Ovary (tissue), 9 donors: ENCODE results near the gene LMX1B. TPM values are rescaled to one million over a fixed set of nuclear protein-coding genes. Genes with fewer than 3 reads are reported as not detected.
A peak's percentile ranks its signal among the peaks of the same experiment; 100 is the strongest.

ENCODE experiments used
- DNase-seq, 5 donors: peaks; one replicate each; pipeline ENCODE4 v3.0.0-alpha.2; 2019 to 2020
- H3K27ac ChIP-seq, 2 donors: fragments of 200-600 bp; one replicate each; pipeline versions ENCODE4 v1.5.1 to v1.8.0; 2019 to 2022
- H3K27me3 ChIP-seq: fragments of 200-600 bp; one replicate; pipeline ENCODE4 v1.8.0; 2022
- H3K36me3 ChIP-seq: fragments of 200-600 bp; sonication (generic); one replicate; pipeline ENCODE4 v1.5.1; 2019
- H3K4me1 ChIP-seq: one replicate; pipeline ENCODE4 v1.8.1; 2013; ENCODE audit warnings: mild to moderate bottlenecking, moderate library complexity; ENCODE audit not compliant: insufficient read depth
- H3K4me3 ChIP-seq: fragments of 200-600 bp; sonication (generic); one replicate; pipeline ENCODE4 v1.5.1; 2017
- H3K9me3 ChIP-seq, 2 donors: fragments of 200-600 bp in 1 of 2; sonication (generic) in 1 of 2; one replicate each; pipeline versions ENCODE4 v1.5.1 to v1.8.1; 2013 to 2019; ENCODE audit warnings: mild to moderate bottlenecking in 1 of 2, moderate library complexity in 1 of 2
- EP300 ChIP-seq: sonication (generic); formaldehyde crosslinking; IDR thresholded peaks from one replicate; pipeline ENCODE4 v1.6.1; 2017; ENCODE audit warnings: antibody characterized with exemption
- POLR2A ChIP-seq: fragments of 450-650 bp; IDR thresholded peaks from one replicate; pipeline ENCODE4 v1.6.1; 2017; ENCODE audit warnings: antibody characterized with exemption, mild to moderate bottlenecking, moderate library complexity
- WGBS, 3 donors: extraction: QIAGEN DNeasy Blood & Tissue Kit in 1 of 3; methylation state at CpG; one replicate each; pipeline versions ENCODE4 v1.1.5 to v1.1.7; 2013 to 2017; 5-methylcytosine and 5-hydroxymethylcytosine counted together
- intact Hi-C, 4 donors: fragments of 100-400 bp; cut with DNase I; formaldehyde crosslinking; loops; one replicate each; pipeline versions ENCODE4 v1.11.0 to v1.15.1; 2022 to 2023
- polyA plus RNA-seq, 2 donors: library from polyadenylated mRNA; stranded (reverse); fragments of 200-250 nt in 1 of 2; fragments of 350-450 nt in 1 of 2; fragmentation: Illumina TruSeq in 1 of 2; extraction: RNeasy Lipid Tissue Mini Kit (QIAGEN cat#74804) in 1 of 2; gene quantifications; one replicate each; pipeline ENCODE4 v1.2.3, GENCODE V29; 2013 to 2014
- total RNA-seq, 7 donors: library from RNA; depleted of rRNA in 2 of 7; stranded (reverse); fragments of >200 nt in 2 of 7; fragmentation: NEBNext Ultra II Directional in 3 of 7; extraction: Animal tissue kit (Norgen Biotek cat#: 25700) in 3 of 7; gene quantifications; one replicate each; pipeline versions ENCODE4 v1.1.0 to v1.2.4, GENCODE V29; 2016 to 2023
- TF ChIP-seq, protein P1 (sequence below), 3 donors: fragments of 450-650 bp in 2 of 3; fragments of 200-600 bp in 1 of 3; IDR thresholded peaks; one replicate each; pipeline versions ENCODE4 v1.5.1 to v1.8.0; 2016 to 2022; ENCODE audit warnings: antibody characterized with exemption in 3 of 3, mild to moderate bottlenecking in 1 of 3
- donor health status: DM: no; HTN: no; CAD: no; lungs with moderate emphysema.
- donor health status: DM: no; HTN: no; CAD: no.
- donor health status: Bipolar disorder and iron deficiency.
- donor health status: DM: yes; HTN: yes; CAD: no.
- donor health status: DM: no; HTN: no; CAD: no.
- donor health status: DM: yes; HTN: yes; CAD: no.

LMX1B gene
- total and polyA plus RNA-seq, 9 donors: 0.08 to 0.20 TPM; not detected in 7

GRCh38 chr9:126664900-126665643 is 51.3 kb downstream of the LMX1B start:
- no peak overlapping the region for H3K27ac ChIP-seq
- H3K4me3 ChIP-seq: no peak overlapping the region
- H3K36me3 ChIP-seq: no peaks in the 10 kb centered on the region
- no peaks in the 10 kb centered on the region for H3K9me3 ChIP-seq
- peaks cover 8% of the 10 kb centered on the region for H3K4me1 ChIP-seq
- intact Hi-C loops: no loop called here
- no peaks in the 10 kb centered on the region for H3K27me3 ChIP-seq
- DNase-seq: peak in 1 of 5 donors; percentile 43
- WGBS, 3 donors: 5 to 8% (median 6%) methylated on average over 23 to 25 of the region's 25 CpGs
- TF ChIP-seq, protein P1, sequence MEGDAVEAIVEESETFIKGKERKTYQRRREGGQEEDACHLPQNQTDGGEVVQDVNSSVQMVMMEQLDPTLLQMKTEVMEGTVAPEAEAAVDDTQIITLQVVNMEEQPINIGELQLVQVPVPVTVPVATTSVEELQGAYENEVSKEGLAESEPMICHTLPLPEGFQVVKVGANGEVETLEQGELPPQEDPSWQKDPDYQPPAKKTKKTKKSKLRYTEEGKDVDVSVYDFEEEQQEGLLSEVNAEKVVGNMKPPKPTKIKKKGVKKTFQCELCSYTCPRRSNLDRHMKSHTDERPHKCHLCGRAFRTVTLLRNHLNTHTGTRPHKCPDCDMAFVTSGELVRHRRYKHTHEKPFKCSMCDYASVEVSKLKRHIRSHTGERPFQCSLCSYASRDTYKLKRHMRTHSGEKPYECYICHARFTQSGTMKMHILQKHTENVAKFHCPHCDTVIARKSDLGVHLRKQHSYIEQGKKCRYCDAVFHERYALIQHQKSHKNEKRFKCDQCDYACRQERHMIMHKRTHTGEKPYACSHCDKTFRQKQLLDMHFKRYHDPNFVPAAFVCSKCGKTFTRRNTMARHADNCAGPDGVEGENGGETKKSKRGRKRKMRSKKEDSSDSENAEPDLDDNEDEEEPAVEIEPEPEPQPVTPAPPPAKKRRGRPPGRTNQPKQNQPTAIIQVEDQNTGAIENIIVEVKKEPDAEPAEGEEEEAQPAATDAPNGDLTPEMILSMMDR (IDR thresholded peaks at IDR 0.05): no peak
- no peak for TF ChIP-seq POLR2A
- TF ChIP-seq EP300: no peak

DNA sequence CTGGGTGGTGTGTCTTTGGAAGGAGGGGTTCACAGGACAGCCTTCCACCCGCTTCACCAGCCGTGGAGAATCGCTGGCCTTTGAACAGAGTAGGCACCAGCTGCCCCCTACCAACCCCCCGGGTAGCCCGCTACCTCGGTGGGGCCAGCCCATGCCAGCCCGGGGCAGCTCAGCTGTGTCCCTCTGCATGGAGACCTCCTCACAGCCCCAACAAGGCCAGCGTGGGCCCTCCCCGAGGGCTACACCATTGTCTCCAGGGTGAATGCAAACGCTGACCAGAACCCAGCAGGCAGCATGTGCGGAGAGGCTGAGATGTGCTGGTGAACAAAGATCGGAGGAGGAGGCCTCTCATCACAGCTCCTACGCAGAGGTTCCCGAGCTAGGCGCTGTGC is 51.9 kb downstream of the LMX1B start:
- H3K27ac ChIP-seq: no peak overlapping the region
- peaks cover 8% of the 10 kb centered on the region for H3K4me1 ChIP-seq
- intact Hi-C loops: no loop called here
- no peaks in the 10 kb centered on the region for H3K36me3 ChIP-seq
- no peaks in the 10 kb centered on the region for H3K27me3 ChIP-seq
- 55 to 71% (median 61%) methylated on average over 13 to 15 of the region's 15 CpGs for WGBS, 3 donors
- TF ChIP-seq POLR2A (no peak), EP300 (no peak)
- TF ChIP-seq, protein P1 (IDR thresholded peaks at IDR 0.05): no peak
- DNase-seq: no peak
- H3K9me3 ChIP-seq: no peaks in the 10 kb centered on the region
- H3K4me3 ChIP-seq: no peak overlapping the region

DNA sequence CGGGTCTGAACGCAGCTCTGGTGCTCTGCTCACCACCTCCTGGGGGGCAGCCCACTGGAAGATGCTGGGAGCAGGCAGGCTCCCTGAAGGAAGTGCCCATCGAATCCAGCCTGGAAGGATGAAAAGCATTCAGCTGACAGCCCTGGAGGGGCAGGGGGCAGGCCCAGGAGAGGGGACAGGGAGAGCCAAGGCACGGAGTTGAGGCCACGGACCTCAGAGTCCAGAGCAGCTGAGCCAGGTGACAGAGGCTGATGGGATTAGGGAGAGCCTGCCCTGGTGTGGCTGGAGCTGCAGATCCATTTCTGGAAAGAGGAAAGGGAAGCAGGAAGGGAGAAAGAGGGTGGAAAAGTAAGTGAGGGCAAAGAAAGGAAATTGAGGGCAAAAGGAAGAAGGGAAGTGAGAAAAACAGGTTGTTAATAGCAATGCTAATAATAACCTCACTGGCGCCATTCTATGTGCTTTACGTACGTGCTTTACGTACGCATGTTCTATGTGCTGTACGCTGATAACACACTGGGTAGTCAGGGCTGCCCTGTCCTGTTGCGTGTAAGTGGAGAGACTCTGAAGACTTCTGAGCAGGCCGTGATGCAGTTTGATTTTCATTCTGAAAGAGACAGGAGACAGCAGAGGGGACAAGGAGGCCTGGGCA is 52.6 kb downstream of the LMX1B start:
- Histone ChIP-seq H3K36me3 (no peaks in the 10 kb centered on the region), H3K9me3 (no peaks in the 10 kb centered on the region), H3K27me3 (no peaks in the 10 kb centered on the region), H3K4me3 (no peak overlapping the region), H3K4me1 (peaks cover 8% of the 10 kb centered on the region), H3K27ac (no peak overlapping the region)
- TF ChIP-seq, protein P1 (IDR thresholded peaks at IDR 0.05): no peak
- TF ChIP-seq POLR2A (no peak), EP300 (no peak)
- intact Hi-C loops: no loop called here
- no peak for DNase-seq
- WGBS, 3 donors: 88 to 90% (median 90%) methylated on average over 13 of the region's 13 CpGs

DNA sequence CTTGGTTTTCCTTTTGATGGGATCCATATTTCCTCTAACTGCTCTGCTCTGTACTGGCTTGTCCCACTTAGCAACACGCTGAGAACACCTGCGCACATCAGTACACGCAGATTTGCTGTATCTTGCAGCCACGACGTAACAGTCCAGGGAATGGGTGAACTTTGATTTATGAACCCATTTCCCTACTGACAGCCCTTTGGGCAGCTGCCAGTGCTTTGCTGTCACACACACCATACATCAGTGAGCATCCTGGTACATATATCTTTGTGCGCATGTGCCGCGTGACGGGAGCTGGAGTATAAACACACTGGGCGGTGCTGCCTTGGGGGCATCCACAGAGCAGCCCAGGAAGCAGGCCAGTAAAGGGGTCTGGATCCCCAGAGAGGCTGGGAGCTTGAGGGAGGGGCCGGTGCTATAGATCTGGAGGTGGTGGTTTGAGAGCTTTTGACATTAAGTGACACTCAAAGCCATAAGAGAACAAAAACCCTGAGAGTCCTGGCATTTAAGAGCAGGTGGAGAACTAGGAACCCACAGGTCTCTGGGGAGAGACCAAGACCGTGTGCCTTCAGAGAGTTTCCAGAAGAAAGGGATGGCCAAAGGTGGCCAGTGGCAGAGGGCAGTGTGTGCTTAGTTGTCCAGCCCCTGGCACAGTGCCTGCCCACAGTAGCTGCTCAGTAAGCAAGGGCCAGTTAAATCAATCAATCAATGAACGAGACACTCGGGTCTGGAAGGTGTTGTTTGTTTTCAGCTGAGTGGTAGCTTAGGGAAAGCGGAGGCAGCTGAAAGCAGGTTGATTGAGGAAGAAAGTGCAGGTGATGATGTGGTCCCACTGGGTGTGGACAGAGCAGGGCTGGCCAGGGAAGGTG is 53.7 kb downstream of the LMX1B start:
- WGBS, 3 donors: 84 to 86% (median 85%) methylated on average over 15 of the region's 15 CpGs
- TF ChIP-seq EP300 (no peak), POLR2A (no peak)
- TF ChIP-seq, protein P1 (IDR thresholded peaks at IDR 0.05): no peak
- intact Hi-C loops: no loop called here
- Histone ChIP-seq H3K4me3 (no peak overlapping the region), H3K9me3 (no peaks in the 10 kb centered on the region), H3K27me3 (no peaks in the 10 kb centered on the region), H3K36me3 (no peaks in the 10 kb centered on the region), H3K4me1 (peaks cover 13% of the 10 kb centered on the region), H3K27ac (no peak overlapping the region)
- no peak for DNase-seq
